ENCODE measurements around the gene CGREF1.
A peak's percentile ranks its signal among the peaks of the same experiment; 100 is the strongest.

CGREF1 gene

GRCh38 chr2:27105981-27106380 lies 12.9 kb downstream of the CGREF1 start:
- no peaks in the 10 kb centered on the region for H3K9me3 ChIP-seq (ENCODE audit: insufficient read depth, low read depth, low read length)
- H3K4me1 ChIP-seq (ENCODE audit: insufficient read depth, low read length): no peaks in the 10 kb centered on the region
- no peak overlapping the region for H3K9ac ChIP-seq (ENCODE audit: low read depth, low read length)
- 85% methylated on average over 3 of the region's 3 CpGs for WGBS
- no peak overlapping the region for H3K27ac ChIP-seq (ENCODE audit: low read depth, low read length)
- no peaks in the 10 kb centered on the region for H3K36me3 ChIP-seq (ENCODE audit: insufficient read depth, low read length)
- no peaks in the 10 kb centered on the region; the same call in 1 of the 2 replicates for H3K27me3 ChIP-seq (ENCODE audit: insufficient read depth, low read length)
- H3K4me3 ChIP-seq (ENCODE audit: low read length): no peak overlapping the region

GRCh38 chr2:27102329-27102728 lies 16.6 kb downstream of the CGREF1 start:
- no peak overlapping the region for H3K4me3 ChIP-seq (ENCODE audit: low read length)
- H3K9me3 ChIP-seq (ENCODE audit: insufficient read depth, low read depth, low read length): no peaks in the 10 kb centered on the region
- no peaks in the 10 kb centered on the region for H3K4me1 ChIP-seq (ENCODE audit: insufficient read depth, low read length)
- no peaks in the 10 kb centered on the region for H3K36me3 ChIP-seq (ENCODE audit: insufficient read depth, low read length)
- no peak overlapping the region for H3K27ac ChIP-seq (ENCODE audit: low read depth, low read length)
- no peaks in the 10 kb centered on the region; the same call in 1 of the 2 replicates for H3K27me3 ChIP-seq (ENCODE audit: insufficient read depth, low read length)
- H3K9ac ChIP-seq (ENCODE audit: low read depth, low read length): no peak overlapping the region
- 86% methylated on average over 5 of the region's 5 CpGs for WGBS

DNA sequence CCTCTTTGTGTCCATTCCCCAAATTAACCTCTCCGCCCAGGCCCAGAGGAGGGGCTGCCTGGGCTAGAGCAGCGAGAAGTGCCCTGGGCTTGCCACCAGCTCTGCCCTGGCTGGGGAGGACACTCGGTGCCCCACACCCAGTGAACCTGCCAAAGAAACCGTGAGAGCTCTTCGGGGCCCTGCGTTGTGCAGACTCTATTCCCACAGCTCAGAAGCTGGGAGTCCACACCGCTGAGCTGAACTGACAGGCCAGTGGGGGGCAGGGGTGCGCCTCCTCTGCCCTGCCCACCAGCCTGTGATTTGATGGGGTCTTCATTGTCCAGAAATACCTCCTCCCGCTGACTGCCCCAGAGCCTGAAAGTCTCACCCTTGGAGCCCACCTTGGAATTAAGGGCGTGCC lies 18.9 kb downstream of the CGREF1 start:
- Histone ChIP-seq H3K4me3 (ENCODE audit: low read length) (no peak overlapping the region), H3K27ac (ENCODE audit: low read depth, low read length) (no peak overlapping the region), H3K4me1 (ENCODE audit: insufficient read depth, low read length) (peaks cover 4% of the 10 kb centered on the region; the same call in 1 of the 2 replicates), H3K36me3 (ENCODE audit: insufficient read depth, low read length) (no peaks in the 10 kb centered on the region), H3K9ac (ENCODE audit: low read depth, low read length) (no peak overlapping the region), H3K9me3 (ENCODE audit: insufficient read depth, low read depth, low read length) (no peaks in the 10 kb centered on the region), H3K27me3 (ENCODE audit: insufficient read depth, low read length) (no peaks in the 10 kb centered on the region)
- 85% methylated on average over 10 of the region's 10 CpGs for WGBS

GRCh38 chr2:27099334-27099955 lies 19.5 kb downstream of the CGREF1 start:
- Histone ChIP-seq H3K9ac (ENCODE audit: low read depth, low read length) (no peak overlapping the region), H3K4me3 (ENCODE audit: low read length) (no peak overlapping the region), H3K4me1 (ENCODE audit: insufficient read depth, low read length) (peaks cover 4% of the 10 kb centered on the region; the same call in 1 of the 2 replicates), H3K36me3 (ENCODE audit: insufficient read depth, low read length) (no peaks in the 10 kb centered on the region), H3K27ac (ENCODE audit: low read depth, low read length) (no peak overlapping the region), H3K27me3 (ENCODE audit: insufficient read depth, low read length) (no peaks in the 10 kb centered on the region), H3K9me3 (ENCODE audit: insufficient read depth, low read depth, low read length) (no peaks in the 10 kb centered on the region)
- WGBS: 93% methylated on average over 19 of the region's 19 CpGs

DNA sequence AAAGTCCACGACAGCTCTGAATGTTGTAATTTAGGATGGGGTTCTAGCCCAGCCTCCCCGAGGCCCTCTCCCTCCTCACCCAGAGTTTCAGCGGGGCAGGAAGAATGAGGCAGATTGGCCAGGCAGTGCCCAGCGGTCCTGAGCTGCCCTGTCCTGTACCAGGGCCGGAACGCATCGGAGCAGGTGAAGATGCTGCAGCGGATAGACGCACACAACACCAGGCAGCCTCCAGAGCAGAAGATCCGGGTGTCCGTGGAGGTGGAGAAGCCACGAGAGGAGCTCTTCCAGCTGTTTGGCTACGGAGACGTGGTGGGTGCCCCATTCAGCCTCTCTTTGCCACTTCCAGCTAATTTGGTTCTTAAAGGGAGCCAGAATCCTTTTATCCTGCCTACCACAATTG lies 21.6 kb downstream of the CGREF1 start:
- H3K4me3 ChIP-seq (ENCODE audit: low read length): no peak overlapping the region
- H3K9ac ChIP-seq (ENCODE audit: low read depth, low read length): no peak overlapping the region
- 90% methylated on average over 13 of the region's 14 CpGs for WGBS

DNA sequence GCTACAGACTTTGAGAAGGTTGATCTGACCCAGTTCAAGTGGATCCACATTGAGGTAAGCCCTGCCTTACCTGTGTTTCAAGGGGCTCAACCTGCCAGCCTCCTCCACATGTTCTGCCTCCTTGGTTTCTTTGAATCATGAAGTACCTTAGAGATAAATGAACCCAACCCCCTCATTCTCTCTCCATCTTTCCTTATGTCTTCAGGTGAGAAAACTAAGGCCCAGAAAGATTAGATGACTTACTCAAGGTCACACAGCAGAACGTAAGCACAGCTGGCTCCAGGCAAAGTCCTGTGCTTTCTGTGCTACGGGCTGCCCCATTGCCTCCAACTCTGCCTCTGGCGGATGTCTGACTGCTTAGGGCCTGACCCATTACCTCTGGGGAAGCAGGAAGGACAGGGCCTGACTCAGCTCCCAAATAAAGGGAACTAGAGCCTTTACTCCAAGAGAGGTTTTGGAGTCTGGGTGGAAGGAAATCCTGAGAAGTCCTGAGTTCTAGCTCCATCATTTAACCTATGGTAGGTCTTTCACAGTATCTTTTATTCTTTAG lies 22.1 kb downstream of the CGREF1 start:
- Histone ChIP-seq H3K36me3 (ENCODE audit: insufficient read depth, low read length) (no peaks in the 10 kb centered on the region), H3K9me3 (ENCODE audit: insufficient read depth, low read depth, low read length) (no peaks in the 10 kb centered on the region), H3K4me3 (ENCODE audit: low read length) (no peak overlapping the region), H3K9ac (ENCODE audit: low read depth, low read length) (no peak overlapping the region), H3K4me1 (ENCODE audit: insufficient read depth, low read length) (peaks cover 4% of the 10 kb centered on the region; the same call in 1 of the 2 replicates), H3K27ac (ENCODE audit: low read depth, low read length) (no peak overlapping the region), H3K27me3 (ENCODE audit: insufficient read depth, low read length) (no peaks in the 10 kb centered on the region)
- WGBS: 85% methylated on average over 3 of the region's 3 CpGs

More for the DNA sequence above, 21.6 kb downstream of the CGREF1 start:
- Histone ChIP-seq H3K27me3 (ENCODE audit: insufficient read depth, low read length) (no peaks in the 10 kb centered on the region), H3K4me1 (ENCODE audit: insufficient read depth, low read length) (peaks cover 4% of the 10 kb centered on the region; the same call in 1 of the 2 replicates), H3K27ac (ENCODE audit: low read depth, low read length) (no peak overlapping the region), H3K36me3 (ENCODE audit: insufficient read depth, low read length) (no peaks in the 10 kb centered on the region), H3K9me3 (ENCODE audit: insufficient read depth, low read depth, low read length) (no peaks in the 10 kb centered on the region)

- H3K27me3 ChIP-seq (ENCODE audit: insufficient read depth, low read length): no peaks in the 10 kb centered on the region
- no peaks in the 10 kb centered on the region for H3K36me3 ChIP-seq (ENCODE audit: insufficient read depth, low read length)
- no peak overlapping the region; the same call in 1 of the 2 replicates for H3K27ac ChIP-seq (ENCODE audit: low read depth, low read length)
- 39% methylated on average over 18 of the region's 18 CpGs for WGBS
- no peaks in the 10 kb centered on the region for H3K9me3 ChIP-seq (ENCODE audit: insufficient read depth, low read depth, low read length)
- H3K4me3 ChIP-seq (ENCODE audit: low read length): peak overlapping the region; percentile 45
- peak overlapping the region; percentile 27; the same call in 1 of the 2 replicates for H3K9ac ChIP-seq (ENCODE audit: low read depth, low read length)
- H3K4me1 ChIP-seq (ENCODE audit: insufficient read depth, low read length): peaks cover 4% of the 10 kb centered on the region; the same call in 1 of the 2 replicates
These were observed 22.9 kb downstream of the CGREF1 start for GRCh38 chr2:27095745-27096651.

- Histone ChIP-seq H3K4me3 (ENCODE audit: low read length) (no peak overlapping the region), H3K27me3 (ENCODE audit: insufficient read depth, low read length) (no peaks in the 10 kb centered on the region), H3K27ac (ENCODE audit: low read depth, low read length) (no peak overlapping the region), H3K9me3 (ENCODE audit: insufficient read depth, low read depth, low read length) (no peaks in the 10 kb centered on the region), H3K4me1 (ENCODE audit: insufficient read depth, low read length) (peaks cover 4% of the 10 kb centered on the region; the same call in 1 of the 2 replicates), H3K9ac (ENCODE audit: low read depth, low read length) (no peak overlapping the region), H3K36me3 (ENCODE audit: insufficient read depth, low read length) (no peaks in the 10 kb centered on the region)
- WGBS: 89% methylated on average over 2 of the region's 2 CpGs
These were observed 23.5 kb downstream of the CGREF1 start for GRCh38 chr2:27095427-27095744.

- no peak overlapping the region for H3K9ac ChIP-seq (ENCODE audit: low read depth, low read length)
- H3K27ac ChIP-seq (ENCODE audit: low read depth, low read length): no peak overlapping the region
- H3K4me1 ChIP-seq (ENCODE audit: insufficient read depth, low read length): peaks cover 4% of the 10 kb centered on the region; the same call in 1 of the 2 replicates
- no peaks in the 10 kb centered on the region for H3K27me3 ChIP-seq (ENCODE audit: insufficient read depth, low read length)
- 92% methylated on average over 24 of the region's 24 CpGs for WGBS
- H3K36me3 ChIP-seq (ENCODE audit: insufficient read depth, low read length): no peaks in the 10 kb centered on the region
- H3K9me3 ChIP-seq (ENCODE audit: insufficient read depth, low read depth, low read length): no peaks in the 10 kb centered on the region
- no peak overlapping the region for H3K4me3 ChIP-seq (ENCODE audit: low read length)
These were observed 24.5 kb downstream of the CGREF1 start for GRCh38 chr2:27094353-27094984.

DNA sequence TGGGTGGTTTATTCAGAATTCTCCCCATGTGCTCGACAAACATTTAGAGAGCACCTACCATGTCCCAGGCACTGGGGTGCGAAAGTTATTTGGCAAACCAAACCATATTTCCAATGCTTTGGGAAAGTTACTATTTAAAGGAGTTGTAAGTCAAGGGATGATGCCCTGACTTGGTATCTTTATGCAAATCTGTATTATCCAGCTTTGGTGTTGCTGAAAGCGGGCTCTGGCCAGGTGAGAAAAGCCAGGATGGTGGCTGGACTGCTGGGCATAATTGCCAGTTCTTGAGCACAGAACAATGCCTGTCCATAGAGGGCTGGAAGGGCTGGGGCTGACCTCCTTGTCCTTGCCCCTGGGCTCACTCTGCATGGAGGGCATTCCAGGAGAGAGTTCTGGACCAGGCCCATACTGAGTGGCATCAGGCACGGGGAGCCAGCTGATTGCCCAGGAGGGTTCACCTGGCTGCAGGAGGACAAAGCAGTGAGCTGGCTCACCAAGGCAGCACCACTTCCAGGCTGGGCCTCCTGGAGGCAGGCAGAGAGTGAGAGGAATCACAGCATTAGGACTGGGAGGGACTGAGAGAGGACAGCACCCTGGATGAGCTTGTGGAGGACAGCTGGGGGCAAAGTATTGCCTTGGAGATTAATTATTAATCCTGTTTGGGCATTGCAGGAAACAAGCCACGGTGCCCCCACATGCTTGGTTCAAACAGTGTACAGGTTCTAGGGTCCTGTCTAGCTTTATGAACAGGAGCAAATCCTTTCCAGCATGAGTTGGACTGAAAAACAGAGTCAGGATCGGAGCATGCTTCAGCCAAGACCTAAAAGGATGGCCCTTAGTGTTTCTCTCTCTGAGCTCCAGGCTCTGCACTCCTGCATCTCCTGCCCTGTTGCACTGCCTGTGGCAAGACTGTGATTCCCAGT lies 25.2 kb downstream of the CGREF1 start:
- no peaks in the 10 kb centered on the region for H3K36me3 ChIP-seq (ENCODE audit: insufficient read depth, low read length)
- no peaks in the 10 kb centered on the region for H3K27me3 ChIP-seq (ENCODE audit: insufficient read depth, low read length)
- WGBS: 85% methylated on average over 6 of the region's 6 CpGs
- H3K9ac ChIP-seq (ENCODE audit: low read depth, low read length): no peak overlapping the region; the same call in 1 of the 2 replicates
- H3K4me3 ChIP-seq (ENCODE audit: low read length): no peak overlapping the region
- peaks cover 4% of the 10 kb centered on the region; the same call in 1 of the 2 replicates for H3K4me1 ChIP-seq (ENCODE audit: insufficient read depth, low read length)
- no peaks in the 10 kb centered on the region for H3K9me3 ChIP-seq (ENCODE audit: insufficient read depth, low read depth, low read length)
- no peak overlapping the region for H3K27ac ChIP-seq (ENCODE audit: low read depth, low read length)

Measured in HUES64 (cell line).